ENCODE data around the gene IQGAP1.
A peak's percentile ranks its signal among the peaks of the same experiment; 100 is the strongest.

Gene IQGAP1

DNA sequence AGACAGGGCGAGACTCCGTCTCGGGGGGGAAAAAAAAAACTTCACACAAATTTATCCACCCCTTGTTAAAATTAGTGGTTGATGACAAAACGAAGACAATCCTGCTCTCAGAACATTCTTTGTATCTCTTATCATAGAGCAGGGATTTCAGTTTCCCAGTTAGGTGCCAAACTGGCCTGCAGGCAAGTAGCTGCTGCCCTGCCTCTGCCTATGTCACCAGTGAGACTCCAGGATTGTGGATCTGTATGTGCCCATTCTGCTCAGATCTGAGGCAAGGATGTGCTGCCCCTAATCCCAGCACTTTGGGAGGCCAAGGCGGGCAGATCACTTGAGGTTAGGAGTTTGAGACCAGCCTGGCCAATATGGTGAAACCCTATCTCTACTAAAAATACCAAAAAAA lies 54.4 kb downstream of the IQGAP1 start:
- no peak for DNase-seq

DNA sequence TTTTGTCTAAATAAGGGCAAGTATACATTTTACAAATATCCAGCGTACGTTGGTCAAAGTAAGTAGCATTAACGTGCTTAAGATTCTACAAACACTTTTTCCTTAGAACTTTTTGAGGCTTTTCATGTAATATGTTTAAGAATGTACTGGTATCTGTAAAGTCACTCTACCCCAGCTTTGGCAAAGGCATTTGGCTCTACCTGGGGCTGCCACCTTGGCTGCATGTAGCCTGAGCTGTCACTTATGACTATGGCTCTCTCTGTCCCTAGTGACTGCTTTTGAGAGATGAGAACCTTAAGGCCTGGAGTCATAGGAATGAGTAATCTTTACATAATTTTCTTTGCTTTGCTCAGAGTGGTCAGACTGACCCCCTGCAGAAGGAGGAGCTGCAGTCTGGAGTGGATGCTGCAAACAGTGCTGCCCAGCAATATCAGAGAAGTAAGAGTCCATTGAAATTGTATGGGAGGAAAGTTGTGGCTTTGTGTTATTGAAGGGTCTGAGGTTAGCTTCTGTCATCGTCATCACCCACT lies 61.2 kb downstream of the IQGAP1 start:
- no peak for DNase-seq

DNA sequence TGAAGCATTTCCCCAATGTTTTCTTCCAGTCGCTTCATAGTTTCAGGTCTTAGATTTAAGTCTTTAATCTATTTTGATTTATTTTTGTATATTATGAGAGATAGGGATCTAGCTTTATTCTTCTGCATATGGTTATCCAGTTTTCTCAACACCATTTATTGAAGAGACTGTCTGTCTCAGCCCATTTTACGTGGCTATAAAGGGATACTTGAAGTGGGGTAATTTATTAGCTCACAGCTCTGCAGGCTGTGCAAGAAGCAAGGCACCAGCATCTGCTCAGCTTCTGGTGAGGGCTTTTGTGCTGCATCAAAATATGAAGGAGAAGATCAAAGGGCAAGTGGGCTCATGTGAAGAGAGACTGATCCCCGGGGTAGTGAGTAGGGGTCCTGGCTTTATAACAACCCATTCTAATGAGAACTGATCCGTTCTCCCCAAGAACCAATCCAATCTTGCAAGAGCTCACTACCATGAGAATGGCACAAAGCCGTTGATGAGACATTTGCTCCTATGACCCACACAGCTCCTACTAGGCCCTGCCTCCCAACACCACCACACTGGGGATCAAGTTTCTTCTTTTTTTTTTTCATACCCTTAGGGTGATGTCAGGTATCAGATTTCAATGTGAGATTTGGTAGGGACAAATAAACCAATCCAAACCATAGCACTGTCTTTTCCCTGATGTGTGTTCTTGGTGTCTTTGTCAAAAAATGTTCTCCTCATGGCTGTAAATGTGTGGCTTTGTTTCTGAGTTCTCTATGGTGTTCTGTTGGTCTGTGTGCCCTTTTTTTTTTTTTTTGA lies 63.2 kb downstream of the IQGAP1 start:
- no peak for DNase-seq

DNA sequence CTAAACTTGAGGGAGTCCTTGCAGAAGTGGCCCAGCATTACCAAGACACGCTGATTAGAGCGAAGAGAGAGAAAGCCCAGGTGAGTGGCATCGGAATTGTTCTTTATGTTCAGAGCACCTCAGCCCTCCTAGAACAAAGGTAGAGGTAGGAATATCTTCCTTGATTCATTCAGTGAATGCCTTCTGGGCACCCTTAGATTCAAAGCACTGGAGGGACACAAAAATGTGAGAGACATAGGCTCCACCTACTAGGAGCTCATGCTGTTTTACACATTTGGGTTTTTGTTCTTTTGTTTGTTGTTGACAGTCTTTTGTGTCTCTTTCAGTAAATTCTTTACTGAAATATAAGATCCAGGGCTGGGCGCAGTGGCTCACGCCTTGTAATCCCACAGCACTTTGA lies 68.2 kb downstream of the IQGAP1 start:
- DNase-seq = no peak

DNA sequence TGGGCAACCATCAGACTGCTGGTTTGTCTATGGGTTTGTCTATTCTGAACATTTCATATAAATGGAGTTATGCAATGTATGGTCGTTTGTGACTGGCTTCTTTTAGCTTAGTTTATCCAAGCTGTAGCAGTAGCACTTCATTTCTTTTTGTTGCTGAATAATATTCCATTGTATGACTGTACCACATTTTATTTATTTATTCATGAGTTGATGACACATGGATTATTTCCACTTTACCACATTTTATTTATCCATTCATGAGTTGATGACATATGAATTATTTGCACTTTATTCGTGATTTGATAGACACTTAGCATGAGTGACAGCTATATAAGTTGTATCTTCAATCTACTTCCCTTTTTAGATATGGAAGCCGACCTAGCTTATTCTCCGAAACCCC lies 70.0 kb downstream of the IQGAP1 start:
- DNase-seq = no peak

DNA sequence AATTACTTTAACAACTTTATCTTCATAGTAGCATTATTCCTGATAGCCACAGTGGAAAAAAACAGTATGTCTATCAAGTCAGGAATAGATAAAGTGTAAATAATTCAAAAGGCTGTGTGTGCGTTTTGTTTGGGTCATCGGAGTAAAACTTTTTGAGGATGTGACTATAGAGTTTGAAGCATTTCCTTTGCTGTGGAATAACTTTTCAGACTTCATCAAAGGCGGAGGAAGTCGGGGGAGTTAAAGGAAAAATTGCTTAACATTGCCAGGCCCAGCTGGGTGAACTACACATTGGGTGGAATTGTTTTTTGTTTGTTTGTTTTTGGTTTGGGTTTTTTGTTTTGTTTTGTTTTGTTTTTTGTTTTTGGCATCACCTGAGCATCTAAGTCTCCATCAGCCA lies 71.3 kb downstream of the IQGAP1 start:
- no peak for DNase-seq

DNA sequence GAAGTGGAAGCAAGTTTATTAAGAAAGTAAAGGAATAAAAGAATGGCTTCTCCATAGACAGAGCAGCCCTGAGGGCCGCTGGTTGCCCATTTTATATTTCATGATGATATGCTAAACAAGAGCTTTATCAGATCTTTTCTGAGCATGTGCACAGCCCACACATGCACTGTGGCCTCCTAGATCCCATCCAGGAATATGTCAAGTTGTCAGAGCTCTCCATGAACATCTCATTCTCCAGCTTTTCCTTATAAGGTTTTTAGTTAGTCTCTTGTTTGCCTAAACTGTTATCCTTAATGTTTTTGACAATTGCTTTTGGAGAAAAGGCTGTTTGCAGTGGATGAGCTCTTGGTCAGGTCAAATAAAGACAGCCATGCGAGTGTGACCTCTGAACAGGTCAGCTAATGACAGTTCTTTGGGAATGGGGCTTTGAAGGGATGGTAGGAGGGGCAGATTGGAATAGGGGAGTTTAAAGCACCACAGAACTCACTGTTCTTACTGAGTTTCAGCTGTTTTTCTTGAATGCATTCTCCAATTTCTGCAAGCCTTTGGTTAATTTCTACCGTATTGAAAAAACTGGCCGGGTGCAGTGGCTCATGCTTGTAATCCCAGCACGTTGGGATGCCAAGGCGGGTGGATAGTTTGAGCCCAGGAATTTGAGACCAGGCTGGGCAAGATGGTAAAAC lies 72.2 kb downstream of the IQGAP1 start:
- no peak for DNase-seq

DNA sequence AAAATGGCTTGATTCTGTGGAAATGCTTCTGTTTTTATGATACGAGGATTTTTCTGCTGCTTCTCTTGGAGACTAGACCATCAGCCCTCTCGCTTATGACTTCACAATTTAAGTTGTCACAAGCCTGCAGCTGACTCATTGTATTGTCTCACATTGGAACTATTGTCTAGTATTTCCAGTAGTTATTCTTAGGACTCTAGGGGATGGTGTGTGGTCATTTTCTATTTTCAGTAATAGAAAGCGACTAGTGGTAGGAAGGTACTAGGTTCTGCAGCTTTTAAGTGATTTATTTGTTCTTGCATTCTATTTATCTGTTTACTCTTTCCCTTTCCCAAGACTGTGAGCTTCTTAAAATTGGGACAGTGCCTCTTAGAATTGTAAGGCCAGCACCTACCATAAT lies 75.3 kb downstream of the IQGAP1 start:
- no peak for DNase-seq

DNA sequence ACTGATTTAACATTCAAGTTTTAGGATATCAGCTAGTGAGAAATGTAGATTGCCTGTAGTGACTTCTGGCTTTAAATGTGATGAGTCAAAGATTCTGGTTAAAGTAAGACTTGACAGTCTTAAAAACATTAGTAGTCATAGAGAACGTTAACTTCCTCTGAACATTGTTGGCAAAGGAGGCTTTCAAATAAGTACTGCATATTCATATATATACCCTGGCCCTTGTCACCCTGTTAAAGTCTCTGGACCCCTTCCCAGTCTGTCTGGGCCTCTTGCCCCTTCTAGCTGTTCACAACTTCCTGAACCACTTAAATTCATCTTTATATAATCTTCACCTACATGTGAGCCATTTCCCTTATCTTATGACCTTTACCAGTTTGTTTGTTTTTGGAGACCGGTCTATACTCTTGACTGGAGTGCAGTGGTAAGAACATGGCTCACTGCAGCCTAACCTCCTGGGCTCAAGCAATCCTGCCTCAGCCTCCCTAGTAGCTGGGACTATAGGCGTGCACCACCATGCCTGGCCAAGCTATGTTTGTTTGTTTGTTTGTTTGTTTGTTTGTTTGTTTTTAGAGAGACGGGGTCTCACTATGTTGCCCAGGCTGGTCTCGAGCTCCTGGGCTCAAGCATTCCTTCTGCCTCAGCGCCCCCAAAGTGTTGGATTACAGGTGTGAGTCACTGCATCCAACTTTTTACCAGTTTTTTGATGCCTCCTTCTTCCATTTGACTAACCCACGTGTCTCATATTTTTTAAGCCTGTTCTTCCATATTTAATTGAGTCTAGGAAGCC lies 77.3 kb downstream of the IQGAP1 start:
- peak; percentile 13 for DNase-seq

DNA sequence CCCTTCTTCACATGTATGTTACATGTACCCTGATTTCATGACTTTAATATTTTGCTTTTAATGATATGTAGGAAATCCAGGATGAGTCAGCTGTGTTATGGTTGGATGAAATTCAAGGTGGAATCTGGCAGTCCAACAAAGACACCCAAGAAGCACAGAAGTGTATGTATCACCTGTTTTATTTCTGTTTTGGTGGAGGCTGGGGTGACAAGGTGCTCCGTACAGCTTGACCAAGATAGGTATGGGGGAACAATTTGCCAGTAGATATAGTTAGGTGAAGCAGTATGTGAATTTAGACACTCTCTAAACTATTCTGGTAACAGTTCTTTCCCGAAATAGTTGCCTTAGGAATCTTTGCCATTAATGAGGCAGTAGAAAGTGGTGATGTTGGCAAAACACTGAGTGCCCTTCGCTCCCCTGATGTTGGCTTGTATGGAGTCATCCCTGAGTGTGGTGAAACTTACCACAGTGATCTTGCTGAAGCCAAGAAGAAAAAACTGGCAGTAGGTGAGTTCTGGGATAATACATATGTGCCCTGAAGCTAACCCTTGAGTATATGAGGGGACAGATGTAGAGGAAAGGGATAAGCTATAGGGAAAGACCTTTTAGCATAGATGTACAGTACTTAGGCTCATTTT lies 78.0 kb downstream of the IQGAP1 start:
- DNase-seq = no peak

DNA sequence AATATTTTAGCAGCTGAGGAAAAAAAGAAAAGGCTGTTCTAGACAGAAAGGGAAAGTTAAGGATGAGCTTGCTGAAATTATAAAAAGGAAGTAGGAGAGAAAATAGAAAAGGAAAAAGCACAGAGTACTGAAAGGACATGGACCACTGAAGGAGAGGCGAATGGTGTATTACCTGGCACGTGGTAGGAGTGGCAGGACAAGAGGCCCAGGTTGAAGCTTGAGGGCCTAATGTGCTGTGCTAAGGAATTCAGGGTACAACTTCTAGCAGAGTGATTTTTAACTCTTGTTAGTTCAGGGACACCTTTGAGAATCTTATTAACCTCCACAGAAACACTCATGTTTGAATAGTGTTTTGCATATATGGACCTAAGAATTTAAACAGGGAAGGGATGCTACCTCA lies 81.7 kb downstream of the IQGAP1 start:
- DNase-seq = no peak

DNA sequence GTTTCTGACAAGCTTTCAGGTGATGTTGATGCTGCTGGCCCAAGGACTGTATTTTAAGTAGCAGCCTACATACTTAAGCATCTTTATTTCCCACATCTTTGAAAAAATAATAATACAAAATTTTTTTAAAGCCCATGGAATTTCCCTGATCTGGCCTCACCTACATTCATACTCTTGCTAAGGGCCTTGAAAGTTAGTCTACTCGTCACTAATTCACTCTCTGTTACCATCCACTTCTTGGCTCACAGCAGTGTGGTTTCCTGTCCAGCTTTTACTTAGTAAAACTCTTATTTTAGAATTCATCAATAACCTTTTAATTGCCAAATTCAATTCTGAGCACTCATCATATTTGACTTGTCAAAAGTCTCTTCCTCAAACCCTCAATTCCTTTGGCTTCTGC lies 82.4 kb downstream of the IQGAP1 start:
- no peak for DNase-seq

DNA sequence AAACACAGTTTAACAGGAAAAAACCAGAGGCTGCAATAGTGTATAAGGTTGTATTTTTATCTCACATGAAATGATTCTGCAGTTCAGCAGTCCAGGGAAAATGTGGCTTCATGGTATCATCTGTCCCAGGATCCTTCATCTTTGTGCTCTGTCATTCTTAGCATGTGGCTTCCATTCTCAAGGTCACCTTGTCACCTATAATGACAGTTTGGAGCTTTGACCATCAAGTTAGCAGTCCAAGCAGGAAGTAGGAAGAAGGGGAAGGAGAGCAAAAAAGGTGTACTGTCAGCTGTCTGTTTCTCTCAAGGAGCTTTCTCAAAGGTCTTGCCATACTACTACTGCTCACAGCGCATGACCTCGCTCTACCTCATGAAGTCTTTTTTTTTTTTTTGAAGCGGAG lies 83.1 kb downstream of the IQGAP1 start:
- DNase-seq = no peak

DNA sequence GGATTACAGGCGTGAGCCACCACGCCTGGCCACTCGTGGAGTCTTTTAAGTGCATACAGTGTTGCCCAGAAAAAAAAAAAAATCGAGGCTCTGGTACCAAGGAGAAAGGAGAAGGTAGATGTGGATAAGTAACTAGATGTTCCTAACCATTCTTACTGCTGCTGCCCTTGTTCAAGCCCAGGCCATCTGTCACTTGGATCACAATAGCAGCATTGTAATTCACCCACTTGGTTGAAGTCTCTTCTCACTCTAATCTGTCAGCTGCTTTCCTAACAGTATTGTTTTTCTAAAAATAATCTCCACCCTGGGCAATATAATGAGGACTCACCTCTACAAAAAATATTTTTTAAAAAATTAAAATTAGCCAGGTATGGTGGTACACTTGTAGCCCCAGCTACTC lies 83.7 kb downstream of the IQGAP1 start:
- DNase-seq = no peak

DNA sequence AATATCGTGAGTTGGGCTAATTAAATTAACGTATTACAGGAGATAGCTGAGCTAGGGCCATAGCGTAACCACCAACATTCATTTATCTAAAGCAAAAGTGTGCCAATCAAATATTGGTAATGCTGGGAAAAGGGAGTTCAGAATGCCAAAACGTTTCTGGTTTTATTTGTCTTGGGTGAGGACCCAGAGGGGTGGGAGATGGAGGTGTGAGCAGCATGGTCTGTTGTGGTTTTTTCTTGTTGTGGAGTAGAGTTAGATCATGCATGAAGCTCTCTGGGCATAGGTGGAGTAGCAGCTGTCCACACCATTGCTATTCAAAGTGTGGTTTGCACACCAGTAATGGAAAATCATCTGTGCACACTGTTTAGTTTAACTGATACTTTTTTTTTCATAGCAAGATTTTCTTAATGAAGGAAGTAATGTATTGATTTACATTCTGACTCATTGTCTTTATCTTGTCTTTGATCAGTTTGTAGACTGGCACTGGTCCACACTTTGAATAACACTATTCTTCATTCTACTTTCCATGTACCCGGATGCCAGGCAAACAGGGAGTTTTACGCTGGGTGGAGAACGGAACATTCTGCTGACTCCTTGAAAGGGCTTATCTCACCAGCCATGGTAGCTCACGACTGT lies 90.9 kb downstream of the IQGAP1 start:
- DNase-seq = peak; percentile 30

DNA sequence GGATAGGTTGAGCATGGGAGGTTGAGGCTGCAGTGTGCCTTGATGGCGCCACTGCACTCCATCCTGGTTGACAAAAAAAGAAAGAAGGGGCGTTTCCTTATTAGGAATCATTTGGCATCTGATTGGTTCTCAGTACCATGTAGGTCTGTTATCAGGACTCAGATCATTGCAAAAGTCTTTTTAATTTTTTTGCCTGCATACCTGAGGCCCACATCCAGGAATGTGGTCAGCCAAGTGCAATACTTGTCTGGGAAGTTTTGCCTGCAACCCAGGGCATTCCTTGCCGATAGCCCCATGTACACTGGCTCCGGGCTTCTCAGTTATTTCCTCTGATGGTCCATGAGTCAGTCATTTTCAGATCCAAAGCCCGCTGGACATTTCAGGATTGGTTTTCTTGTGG lies 91.6 kb downstream of the IQGAP1 start:
- DNase-seq = no peak

DNA sequence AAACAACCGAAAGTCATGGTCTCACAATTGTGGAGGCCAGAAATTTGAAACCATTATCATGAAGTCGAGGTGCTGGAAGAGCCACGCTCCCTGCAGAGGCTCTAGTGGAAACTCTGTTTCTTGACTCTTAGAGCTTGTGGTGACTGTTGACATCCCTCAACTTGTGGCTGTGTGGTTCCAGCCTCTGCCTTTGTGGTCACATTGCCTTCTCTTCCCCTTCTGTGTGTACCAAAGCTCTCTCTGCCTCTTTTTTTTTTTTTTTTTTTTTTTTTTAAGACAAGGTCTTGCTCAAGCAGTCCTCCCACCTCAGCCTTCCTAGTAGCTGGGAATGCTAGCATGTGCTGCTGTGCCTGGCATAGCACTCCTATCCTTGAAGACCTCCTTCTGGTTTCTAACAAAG lies 93.0 kb downstream of the IQGAP1 start:
- DNase-seq = peak; percentile 48

DNA sequence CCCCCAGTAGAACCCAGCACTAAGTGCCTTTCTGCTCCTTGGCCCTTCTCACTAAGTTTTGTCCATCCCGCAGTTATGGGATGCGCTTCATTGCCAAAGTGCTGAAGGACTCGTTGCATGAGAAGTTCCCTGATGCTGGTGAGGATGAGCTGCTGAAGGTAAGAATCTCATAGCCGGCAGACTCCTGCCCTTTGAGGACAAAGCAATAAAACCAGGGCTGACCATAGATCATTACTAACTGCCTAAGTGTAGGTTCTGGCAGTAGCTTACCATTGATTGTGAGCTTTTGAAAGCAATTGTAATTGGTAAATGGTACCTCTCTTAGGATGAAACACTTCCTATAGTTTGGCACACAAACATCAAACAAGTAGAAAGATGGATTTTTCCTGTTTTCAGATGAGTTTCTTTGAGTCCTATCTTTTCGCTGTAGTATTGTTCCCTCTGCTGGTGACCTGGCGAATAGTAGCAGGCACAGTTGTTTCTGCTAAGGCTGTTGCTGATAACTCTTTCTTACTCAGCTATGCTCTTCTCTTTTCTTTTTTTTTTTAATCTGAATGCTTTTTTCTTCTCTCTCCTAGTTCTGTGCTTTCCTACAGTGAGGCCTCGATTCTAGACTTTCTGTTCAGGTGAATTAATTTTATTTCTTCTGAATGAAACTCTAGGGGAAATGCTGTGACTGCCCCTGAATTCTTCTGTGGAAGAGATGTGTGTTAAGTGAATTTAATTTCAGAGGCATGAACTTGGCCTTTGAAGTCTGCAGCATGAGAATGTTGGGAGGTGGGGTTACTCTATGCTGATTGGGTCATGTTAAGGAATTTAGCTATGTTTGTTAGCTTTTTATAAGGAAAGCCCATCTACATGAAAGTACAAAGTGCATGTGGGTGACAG lies 94.3 kb downstream of the IQGAP1 start:
- peak; percentile 28 for DNase-seq

DNA sequence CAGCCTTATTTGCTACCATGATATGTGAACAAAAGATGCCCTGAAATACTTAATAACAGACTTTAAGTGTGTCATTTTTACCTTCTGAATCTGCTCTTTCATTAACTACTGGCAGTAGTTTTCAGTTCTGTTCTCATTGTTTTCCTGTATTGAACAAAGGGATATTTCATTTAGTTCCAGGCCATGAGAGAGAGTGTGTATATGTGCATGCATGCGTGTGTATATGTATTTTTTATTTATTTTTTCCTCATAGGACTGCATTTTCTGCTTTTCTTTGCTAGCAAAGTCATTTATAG lies 94.9 kb downstream of the IQGAP1 start:
- DNase-seq = no peak

DNA sequence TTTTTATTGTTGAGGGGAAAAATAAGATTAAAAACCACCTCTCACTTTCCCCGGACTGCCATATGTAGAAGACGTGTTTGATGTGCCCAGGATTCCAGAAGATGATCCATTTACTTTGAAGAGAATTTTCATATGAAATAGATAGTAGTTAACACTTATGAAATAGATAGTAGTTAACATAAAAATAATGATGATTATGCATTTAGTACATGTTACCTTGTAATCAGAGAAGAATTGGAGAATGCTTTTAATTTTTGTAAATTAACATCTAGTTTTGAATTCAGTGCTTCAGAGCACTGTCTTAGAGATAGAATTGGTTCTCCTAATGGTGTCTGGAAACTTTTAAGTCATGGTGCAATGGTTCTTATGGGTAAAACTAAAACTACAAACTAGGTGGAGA lies 95.6 kb downstream of the IQGAP1 start:
- no peak for DNase-seq

DNA sequence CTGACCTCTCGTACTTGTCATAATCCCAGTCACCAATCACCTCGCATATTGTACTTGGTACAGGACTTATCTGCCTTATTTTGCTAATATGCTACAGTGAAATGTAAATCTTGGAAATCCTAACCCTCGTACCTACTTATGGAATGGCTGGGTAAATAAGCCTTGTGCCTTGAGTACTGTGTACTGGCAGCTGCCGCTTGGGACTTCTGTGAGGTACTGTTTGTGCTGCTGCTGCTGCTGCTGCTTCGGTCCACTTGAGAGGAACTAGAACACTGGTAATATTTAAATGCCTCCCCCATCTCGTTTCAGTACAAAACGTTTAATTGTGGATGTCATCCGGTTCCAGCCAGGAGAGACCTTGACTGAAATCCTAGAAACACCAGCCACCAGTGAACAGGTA lies 99.1 kb downstream of the IQGAP1 start:
- no peak for DNase-seq

DNA sequence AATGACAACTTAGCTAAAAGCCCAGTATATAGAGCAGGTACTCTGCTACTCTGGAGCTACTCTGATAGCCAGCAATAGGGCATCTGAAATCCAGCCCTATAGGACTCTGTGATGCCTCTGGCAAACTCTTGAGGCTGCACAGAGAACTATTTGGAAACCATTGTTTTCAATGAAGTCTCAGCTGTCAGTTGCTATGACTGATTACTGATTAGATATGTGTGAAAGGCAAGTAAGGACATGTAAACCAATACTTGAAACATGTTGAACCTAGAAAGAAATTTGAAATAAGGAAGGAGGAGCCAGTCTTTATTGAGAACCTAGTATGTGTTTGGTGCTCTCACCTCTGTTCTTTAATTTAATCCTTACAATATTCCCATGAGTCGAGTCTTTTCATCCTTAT lies 101.5 kb downstream of the IQGAP1 start:
- DNase-seq = no peak

All from activated CD4-positive, alpha-beta T cell treated with anti-CD3 and anti-CD28 coated beads, Interleukin-2, amount 50 U/mL, for 16 hours (primary cell).